Muscle layer of colon (tissue), 2 donors: Measurements from ENCODE around the gene ACKR2.
A peak's percentile ranks its signal among the peaks of the same experiment; 100 is the strongest.

ENCODE experiments used
- H3K27ac ChIP-seq: one replicate; pipeline ENCODE4 v1.7.0; 2013; ENCODE audit warnings: low read depth, mild to moderate bottlenecking, low read length, moderate library complexity
- H3K27me3 ChIP-seq, 2 donors: one replicate each; pipeline ENCODE4 v1.7.0; 2013; ENCODE audit warnings: low read length in 2 of 2, mild to moderate bottlenecking in 2 of 2; ENCODE audit not compliant: insufficient read depth in 2 of 2, control insufficient read depth in 1 of 2
- H3K36me3 ChIP-seq: one replicate; pipeline ENCODE4 v1.7.0; 2013; ENCODE audit warnings: mild to moderate bottlenecking, low read length; ENCODE audit not compliant: insufficient read depth
- H3K4me1 ChIP-seq: one replicate; pipeline ENCODE4 v1.7.0; 2013; ENCODE audit warnings: mild to moderate bottlenecking, low read length; ENCODE audit not compliant: insufficient read depth
- H3K4me3 ChIP-seq, 2 donors: one replicate each; pipeline ENCODE4 v1.7.0; 2013; ENCODE audit warnings: low read length in 2 of 2, low read depth in 1 of 2, mild to moderate bottlenecking in 1 of 2, moderate library complexity in 1 of 2
- H3K9ac ChIP-seq: one replicate; pipeline ENCODE4 v1.7.0; 2013; ENCODE audit warnings: low read length
- H3K9me3 ChIP-seq: one replicate; pipeline ENCODE4 v1.7.0; 2013; ENCODE audit warnings: mild to moderate bottlenecking, low read length
- donor health status: abdominal sarcoma.
- donor health status: Adenocarcinoma of cecum.

ACKR2 gene

GRCh38 chr3:42809202-42809601 lies at the start of gene ACKR2:
TSS of gene ACKR2 (plus strand) at chr3:42809445. CDS start at chr3:42864503, 55,058 bp downstream.
- H3K36me3 ChIP-seq, result no peaks in the 10 kb centered on the region
- H3K27ac ChIP-seq, result no peak within 1 kb of the TSS
- no peak within 1 kb of the TSS for H3K9ac ChIP-seq
- H3K9me3 ChIP-seq, result no peaks in the 10 kb centered on the region
- no peak within 1 kb of the TSS for H3K4me3 ChIP-seq
- H3K4me1 ChIP-seq, result peaks cover 4% of the 10 kb centered on the region
- H3K27me3 ChIP-seq, result no peaks in the 10 kb centered on the region

- no peak overlapping the region for H3K27ac ChIP-seq
Measured at GRCh38 chr3:42762046-42762724, 47.1 kb upstream of the ACKR2 start.

GRCh38 chr3:42763021-42763420 lies 46.2 kb upstream of the ACKR2 start:
- Histone ChIP-seq H3K9me3 (no peaks in the 10 kb centered on the region), H3K4me1 (peaks cover 6% of the 10 kb centered on the region), H3K9ac (no peak overlapping the region), H3K27me3 (no peaks in the 10 kb centered on the region), H3K36me3 (no peaks in the 10 kb centered on the region), H3K4me3 (no peak overlapping the region), H3K27ac (no peak overlapping the region)

More at GRCh38 chr3:42762046-42762724, 47.1 kb upstream of the ACKR2 start:
- Histone ChIP-seq H3K36me3 (no peaks in the 10 kb centered on the region), H3K9ac (no peak overlapping the region), H3K4me1 (peaks cover 6% of the 10 kb centered on the region), H3K27me3 (no peaks in the 10 kb centered on the region), H3K9me3 (no peaks in the 10 kb centered on the region), H3K4me3 (no peak overlapping the region)

GRCh38 chr3:42764115-42764514 lies 45.1 kb upstream of the ACKR2 start:
- H3K27ac ChIP-seq, result no peak overlapping the region

GRCh38 chr3:42764561-42765295 lies 44.5 kb upstream of the ACKR2 start:
- H3K27me3 ChIP-seq, result no peaks in the 10 kb centered on the region
- no peak overlapping the region for H3K9ac ChIP-seq
- H3K27ac ChIP-seq, result no peak overlapping the region
- H3K4me3 ChIP-seq, result no peak overlapping the region
- H3K4me1 ChIP-seq, result peaks cover 6% of the 10 kb centered on the region
- H3K9me3 ChIP-seq, result no peaks in the 10 kb centered on the region
- no peaks in the 10 kb centered on the region for H3K36me3 ChIP-seq

More at GRCh38 chr3:42764115-42764514, 45.1 kb upstream of the ACKR2 start:
- no peaks in the 10 kb centered on the region for H3K36me3 ChIP-seq
- H3K27me3 ChIP-seq, result no peaks in the 10 kb centered on the region
- no peaks in the 10 kb centered on the region for H3K9me3 ChIP-seq
- H3K9ac ChIP-seq, result no peak overlapping the region
- no peak overlapping the region for H3K4me3 ChIP-seq
- H3K4me1 ChIP-seq, result peaks cover 6% of the 10 kb centered on the region

- Histone ChIP-seq H3K4me1 (peaks cover 9% of the 10 kb centered on the region), H3K9ac (no peak overlapping the region), H3K36me3 (no peaks in the 10 kb centered on the region), H3K9me3 (no peaks in the 10 kb centered on the region), H3K27me3 (no peaks in the 10 kb centered on the region), H3K27ac (no peak overlapping the region), H3K4me3 (no peak overlapping the region)
Measured at GRCh38 chr3:42769477-42770131, 39.6 kb upstream of the ACKR2 start.

- Histone ChIP-seq H3K27ac (no peak overlapping the region), H3K27me3 (no peaks in the 10 kb centered on the region), H3K36me3 (no peaks in the 10 kb centered on the region), H3K9me3 (no peaks in the 10 kb centered on the region), H3K4me1 (peaks cover 9% of the 10 kb centered on the region), H3K9ac (no peak overlapping the region), H3K4me3 (no peak overlapping the region)
Measured at GRCh38 chr3:42771271-42771670, 38.0 kb upstream of the ACKR2 start.

GRCh38 chr3:42772670-42773408 lies 36.4 kb upstream of the ACKR2 start, which contains the start of gene CCDC13:
TSS of gene CCDC13 (minus strand) at chr3:42773253. CDS start at chr3:42758345, 14,908 bp downstream.
- Histone ChIP-seq H3K27ac (peak within 1 kb of the TSS; percentile 76), H3K4me3 (peak within 1 kb of the TSS; percentile 44 to 82)

GRCh38 chr3:42773409-42773751 lies 35.9 kb upstream of the ACKR2 start:
- Histone ChIP-seq H3K9ac (peak overlapping the region; percentile 61), H3K27me3 (no peaks in the 10 kb centered on the region), H3K36me3 (no peaks in the 10 kb centered on the region), H3K4me1 (peaks cover 9% of the 10 kb centered on the region), H3K4me3 (peak overlapping the region; percentile 44 to 82), H3K9me3 (no peaks in the 10 kb centered on the region), H3K27ac (peak overlapping the region; percentile 76)

More at GRCh38 chr3:42772670-42773408, 36.4 kb upstream of the ACKR2 start, which contains the start of gene CCDC13:
- peaks cover 9% of the 10 kb centered on the region for H3K4me1 ChIP-seq
- H3K9ac ChIP-seq, result peak within 1 kb of the TSS; percentile 61
- no peaks in the 10 kb centered on the region for H3K27me3 ChIP-seq
- H3K36me3 ChIP-seq, result no peaks in the 10 kb centered on the region
- no peaks in the 10 kb centered on the region for H3K9me3 ChIP-seq

GRCh38 chr3:42778644-42779043 lies 30.6 kb upstream of the ACKR2 start:
- Histone ChIP-seq H3K9me3 (no peaks in the 10 kb centered on the region), H3K27me3 (no peaks in the 10 kb centered on the region), H3K4me1 (peaks cover 11% of the 10 kb centered on the region), H3K36me3 (peaks cover 8% of the 10 kb centered on the region), H3K27ac (no peak overlapping the region), H3K9ac (no peak overlapping the region), H3K4me3 (no peak overlapping the region)

- H3K36me3 ChIP-seq, result peaks cover 8% of the 10 kb centered on the region
- H3K9me3 ChIP-seq, result no peaks in the 10 kb centered on the region
- H3K4me3 ChIP-seq, result no peak overlapping the region
- peaks cover 11% of the 10 kb centered on the region for H3K4me1 ChIP-seq
- no peak overlapping the region for H3K9ac ChIP-seq
- no peaks in the 10 kb centered on the region for H3K27me3 ChIP-seq
- H3K27ac ChIP-seq, result no peak overlapping the region
Measured at GRCh38 chr3:42780398-42780797, 28.8 kb upstream of the ACKR2 start.
